ENCODE data around the gene A3GALT2. TPM values are rescaled to one million over a fixed set of nuclear protein-coding genes. Genes with fewer than 3 reads are reported as not detected.

A3GALT2 gene
- total RNA-seq, 1 donor from 2014 or later, result not detected

GRCh38 chr1:33336580-33336979 lies 15.7 kb upstream of the A3GALT2 start:
- Histone ChIP-seq H3K4me3 (ENCODE audit: low read length in 3 of 3) (no peak overlapping the region), H3K36me3 (ENCODE audit: control insufficient read depth in 3 of 3, insufficient read depth in 3 of 3, low read length in 3 of 3) (peaks cover 0 to 11% (median 7%) of the 10 kb centered on the region in 3 donors), H3K4me1 (ENCODE audit: control insufficient read depth in 3 of 3, insufficient read depth in 3 of 3, low read length in 3 of 3) (peaks cover 90 to 97% (median 90%) of the 10 kb centered on the region in 3 donors)

GRCh38 chr1:33335020-33335419 lies 14.1 kb upstream of the A3GALT2 start:
- Histone ChIP-seq H3K9ac (ENCODE audit: low read depth in 1 of 3, low read length in 3 of 3) (peak overlapping the region in 1 of 3 donors; percentile 45), H3K27ac (ENCODE audit: low read depth, low read length) (peak overlapping the region; percentile 81), H3K36me3 (ENCODE audit: control insufficient read depth in 3 of 3, insufficient read depth in 3 of 3, low read length in 3 of 3) (peaks cover 14 to 27% (median 22%) of the 10 kb centered on the region in 3 donors), H3K9me3 (ENCODE audit: control insufficient read depth in 3 of 3, low read length in 3 of 3) (no peaks in the 10 kb centered on the region), H3K4me1 (ENCODE audit: control insufficient read depth in 3 of 3, insufficient read depth in 3 of 3, low read length in 3 of 3) (peaks cover 77 to 89% (median 84%) of the 10 kb centered on the region in 3 donors), H3K4me3 (ENCODE audit: low read length in 3 of 3) (no peak overlapping the region), H3K27me3 (ENCODE audit: control insufficient read depth in 3 of 3, insufficient read depth in 3 of 3, low read length in 3 of 3) (no peaks in the 10 kb centered on the region)

More at GRCh38 chr1:33336580-33336979, 15.7 kb upstream of the A3GALT2 start:
- H3K9me3 ChIP-seq (ENCODE audit: control insufficient read depth in 3 of 3, low read length in 3 of 3), result no peaks in the 10 kb centered on the region
- no peaks in the 10 kb centered on the region for H3K27me3 ChIP-seq (ENCODE audit: control insufficient read depth in 3 of 3, insufficient read depth in 3 of 3, low read length in 3 of 3)
- no peak overlapping the region for H3K27ac ChIP-seq (ENCODE audit: low read depth, low read length)
- no peak overlapping the region for H3K9ac ChIP-seq (ENCODE audit: low read depth in 1 of 3, low read length in 3 of 3)

GRCh38 chr1:33334081-33334552 lies 13.2 kb upstream of the A3GALT2 start:
- Histone ChIP-seq H3K9me3 (ENCODE audit: control insufficient read depth in 3 of 3, low read length in 3 of 3) (no peaks in the 10 kb centered on the region), H3K27ac (ENCODE audit: low read depth, low read length) (peak overlapping the region; percentile 81), H3K4me3 (ENCODE audit: low read length in 3 of 3) (peak overlapping the region; percentile 15 to 22 (median 20)), H3K4me1 (ENCODE audit: control insufficient read depth in 3 of 3, insufficient read depth in 3 of 3, low read length in 3 of 3) (peaks cover 68 to 86% (median 75%) of the 10 kb centered on the region in 3 donors), H3K36me3 (ENCODE audit: control insufficient read depth in 3 of 3, insufficient read depth in 3 of 3, low read length in 3 of 3) (peaks cover 24 to 36% (median 31%) of the 10 kb centered on the region in 3 donors), H3K9ac (ENCODE audit: low read depth in 1 of 3, low read length in 3 of 3) (peak overlapping the region; percentile 34 to 43 (median 35)), H3K27me3 (ENCODE audit: control insufficient read depth in 3 of 3, insufficient read depth in 3 of 3, low read length in 3 of 3) (no peaks in the 10 kb centered on the region)

- H3K4me3 ChIP-seq (ENCODE audit: low read length in 3 of 3), result peak overlapping the region in 2 of 3 donors; percentile 13 to 23
- H3K9ac ChIP-seq (ENCODE audit: low read depth in 1 of 3, low read length in 3 of 3), result peak overlapping the region; percentile 40 to 71 (median 41)
- H3K36me3 ChIP-seq (ENCODE audit: control insufficient read depth in 3 of 3, insufficient read depth in 3 of 3, low read length in 3 of 3), result peaks cover 35 to 48% (median 44%) of the 10 kb centered on the region in 3 donors
- H3K4me1 ChIP-seq (ENCODE audit: control insufficient read depth in 3 of 3, insufficient read depth in 3 of 3, low read length in 3 of 3), result peaks cover 59 to 84% (median 69%) of the 10 kb centered on the region in 3 donors
- H3K27ac ChIP-seq (ENCODE audit: low read depth, low read length), result peak overlapping the region; percentile 81
- H3K9me3 ChIP-seq (ENCODE audit: control insufficient read depth in 3 of 3, low read length in 3 of 3), result no peaks in the 10 kb centered on the region
- no peaks in the 10 kb centered on the region for H3K27me3 ChIP-seq (ENCODE audit: control insufficient read depth in 3 of 3, insufficient read depth in 3 of 3, low read length in 3 of 3)
These were observed 12.0 kb upstream of the A3GALT2 start for GRCh38 chr1:33332881-33333280.

GRCh38 chr1:33332357-33332789 lies 11.5 kb upstream of the A3GALT2 start:
- Histone ChIP-seq H3K27ac (ENCODE audit: low read depth, low read length) (peak overlapping the region; percentile 81), H3K9ac (ENCODE audit: low read depth in 1 of 3, low read length in 3 of 3) (peak overlapping the region; percentile 40 to 71 (median 41)), H3K4me1 (ENCODE audit: control insufficient read depth in 3 of 3, insufficient read depth in 3 of 3, low read length in 3 of 3) (peaks cover 58 to 84% (median 69%) of the 10 kb centered on the region in 3 donors), H3K36me3 (ENCODE audit: control insufficient read depth in 3 of 3, insufficient read depth in 3 of 3, low read length in 3 of 3) (peaks cover 39 to 53% (median 49%) of the 10 kb centered on the region in 3 donors), H3K4me3 (ENCODE audit: low read length in 3 of 3) (peak overlapping the region in 2 of 3 donors; percentile 13 to 23), H3K27me3 (ENCODE audit: control insufficient read depth in 3 of 3, insufficient read depth in 3 of 3, low read length in 3 of 3) (no peaks in the 10 kb centered on the region), H3K9me3 (ENCODE audit: control insufficient read depth in 3 of 3, low read length in 3 of 3) (no peaks in the 10 kb centered on the region)

- Histone ChIP-seq H3K36me3 (ENCODE audit: control insufficient read depth in 3 of 3, insufficient read depth in 3 of 3, low read length in 3 of 3) (peaks cover 45 to 59% (median 56%) of the 10 kb centered on the region in 3 donors), H3K4me1 (ENCODE audit: control insufficient read depth in 3 of 3, insufficient read depth in 3 of 3, low read length in 3 of 3) (peaks cover 51 to 85% (median 65%) of the 10 kb centered on the region in 3 donors), H3K4me3 (ENCODE audit: low read length in 3 of 3) (peak overlapping the region in 2 of 3 donors; percentile 17 to 23), H3K27me3 (ENCODE audit: control insufficient read depth in 3 of 3, insufficient read depth in 3 of 3, low read length in 3 of 3) (no peaks in the 10 kb centered on the region), H3K9ac (ENCODE audit: low read depth in 1 of 3, low read length in 3 of 3) (peak overlapping the region in 2 of 3 donors; percentile 34 to 71), H3K9me3 (ENCODE audit: control insufficient read depth in 3 of 3, low read length in 3 of 3) (no peaks in the 10 kb centered on the region), H3K27ac (ENCODE audit: low read depth, low read length) (peak overlapping the region; percentile 81)
These were observed 10.8 kb upstream of the A3GALT2 start for GRCh38 chr1:33331444-33332356.

GRCh38 chr1:33330906-33331305 lies 10.0 kb upstream of the A3GALT2 start:
- Histone ChIP-seq H3K36me3 (ENCODE audit: control insufficient read depth in 3 of 3, insufficient read depth in 3 of 3, low read length in 3 of 3) (peaks cover 51 to 67% (median 64%) of the 10 kb centered on the region in 3 donors), H3K27me3 (ENCODE audit: control insufficient read depth in 3 of 3, insufficient read depth in 3 of 3, low read length in 3 of 3) (no peaks in the 10 kb centered on the region), H3K4me1 (ENCODE audit: control insufficient read depth in 3 of 3, insufficient read depth in 3 of 3, low read length in 3 of 3) (peaks cover 47 to 77% (median 59%) of the 10 kb centered on the region in 3 donors), H3K9ac (ENCODE audit: low read depth in 1 of 3, low read length in 3 of 3) (peak overlapping the region in 1 of 3 donors; percentile 45), H3K27ac (ENCODE audit: low read depth, low read length) (peak overlapping the region; percentile 19), H3K4me3 (ENCODE audit: low read length in 3 of 3) (no peak overlapping the region), H3K9me3 (ENCODE audit: control insufficient read depth in 3 of 3, low read length in 3 of 3) (no peaks in the 10 kb centered on the region)

- peaks cover 47 to 75% (median 59%) of the 10 kb centered on the region in 3 donors for H3K4me1 ChIP-seq (ENCODE audit: control insufficient read depth in 3 of 3, insufficient read depth in 3 of 3, low read length in 3 of 3)
- H3K9me3 ChIP-seq (ENCODE audit: control insufficient read depth in 3 of 3, low read length in 3 of 3), result no peaks in the 10 kb centered on the region
- peak overlapping the region in 1 of 3 donors; percentile 45 for H3K9ac ChIP-seq (ENCODE audit: low read depth in 1 of 3, low read length in 3 of 3)
- no peak overlapping the region for H3K4me3 ChIP-seq (ENCODE audit: low read length in 3 of 3)
- no peaks in the 10 kb centered on the region for H3K27me3 ChIP-seq (ENCODE audit: control insufficient read depth in 3 of 3, insufficient read depth in 3 of 3, low read length in 3 of 3)
- peaks cover 56 to 72% (median 68%) of the 10 kb centered on the region in 3 donors for H3K36me3 ChIP-seq (ENCODE audit: control insufficient read depth in 3 of 3, insufficient read depth in 3 of 3, low read length in 3 of 3)
- H3K27ac ChIP-seq (ENCODE audit: low read depth, low read length), result no peak overlapping the region
These were observed 9.5 kb upstream of the A3GALT2 start for GRCh38 chr1:33330361-33330890.

GRCh38 chr1:33329600-33330305 lies 8.9 kb upstream of the A3GALT2 start:
- Histone ChIP-seq H3K27ac (ENCODE audit: low read depth, low read length) (no peak overlapping the region), H3K4me1 (ENCODE audit: control insufficient read depth in 3 of 3, insufficient read depth in 3 of 3, low read length in 3 of 3) (peaks cover 42 to 71% (median 52%) of the 10 kb centered on the region in 3 donors), H3K9me3 (ENCODE audit: control insufficient read depth in 3 of 3, low read length in 3 of 3) (no peaks in the 10 kb centered on the region), H3K4me3 (ENCODE audit: low read length in 3 of 3) (no peak overlapping the region), H3K27me3 (ENCODE audit: control insufficient read depth in 3 of 3, insufficient read depth in 3 of 3, low read length in 3 of 3) (no peaks in the 10 kb centered on the region), H3K36me3 (ENCODE audit: control insufficient read depth in 3 of 3, insufficient read depth in 3 of 3, low read length in 3 of 3) (peaks cover 62 to 78% (median 75%) of the 10 kb centered on the region in 3 donors), H3K9ac (ENCODE audit: low read depth in 1 of 3, low read length in 3 of 3) (peak overlapping the region in 1 of 3 donors; percentile 15)
